H9 (cell line): ENCODE results near the gene MAP3K5. TPM values are rescaled to one million over a fixed set of nuclear protein-coding genes. Genes with fewer than 3 reads are reported as not detected.

Source experiments
- DNase-seq: peaks from one replicate; pipeline ENCODE4 v3.0.0-alpha.2; 2017
- H2AFZ ChIP-seq: one replicate; pipeline ENCODE4 v1.6.1; 2013; ENCODE audit warnings: mild to moderate bottlenecking, low read length, control low read depth, moderate library complexity
- H2AK5ac ChIP-seq: 2 replicates; pipeline ENCODE4 v1.6.1; 2013; ENCODE audit warnings: low read length, control low read depth, mixed read lengths; ENCODE audit not compliant: insufficient read length
- H2BK120ac ChIP-seq: one replicate; pipeline ENCODE4 v1.6.1; 2013; ENCODE audit warnings: low read depth, mild to moderate bottlenecking, low read length, control low read depth, inconsistent platforms; ENCODE audit not compliant: poor library complexity, severe bottlenecking
- H2BK12ac ChIP-seq: 2 replicates; pipeline ENCODE4 v1.6.1; 2013; ENCODE audit warnings: low read length, control low read depth, mixed read lengths, low read depth; ENCODE audit not compliant: insufficient read length
- H2BK15ac ChIP-seq: 2 replicates; pipeline ENCODE4 v1.6.1; 2013; ENCODE audit warnings: low read depth, low read length, control low read depth
- H2BK20ac ChIP-seq: one replicate; pipeline ENCODE4 v1.6.1; 2013; ENCODE audit warnings: low read depth, mild to moderate bottlenecking, low read length, control low read depth, inconsistent platforms; ENCODE audit not compliant: poor library complexity, severe bottlenecking
- H2BK5ac ChIP-seq: 2 replicates; pipeline ENCODE4 v1.6.1; 2013; ENCODE audit warnings: low read length, control low read depth, mixed read lengths; ENCODE audit not compliant: insufficient read length
- H3K14ac ChIP-seq: 2 replicates; pipeline ENCODE4 v1.6.1; 2013; ENCODE audit warnings: low read length, control low read depth; ENCODE audit not compliant: insufficient read depth
- H3K18ac ChIP-seq: 2 replicates; pipeline ENCODE4 v1.6.1; 2013; ENCODE audit warnings: low read depth, mild to moderate bottlenecking, mixed read lengths, low read length, control low read depth; ENCODE audit not compliant: insufficient read length
- H3K23ac ChIP-seq: 2 replicates; pipeline ENCODE4 v1.6.1; 2013; ENCODE audit warnings: low read length, control low read depth, mixed read lengths, low read depth; ENCODE audit not compliant: insufficient read length
- H3K23me2 ChIP-seq: 2 replicates; pipeline ENCODE4 v1.6.1; 2013; ENCODE audit warnings: low read depth, mild to moderate bottlenecking, mixed read lengths, low read length, control low read depth; ENCODE audit not compliant: insufficient read length, poor library complexity, severe bottlenecking
- H3K27ac ChIP-seq: 2 replicates; pipeline ENCODE4 v1.5.1; 2013; ENCODE audit warnings: low read length, control low read depth, mixed read lengths, low read depth; ENCODE audit not compliant: insufficient read length
- H3K27me3 ChIP-seq: 2 replicates; pipeline ENCODE4 v1.6.1; 2013; ENCODE audit warnings: low read length, control low read depth, inconsistent platforms; ENCODE audit not compliant: insufficient read depth
- H3K4ac ChIP-seq: 2 replicates; pipeline ENCODE4 v1.6.1; 2013; ENCODE audit warnings: low read depth, mild to moderate bottlenecking, control low read depth, inconsistent platforms, low read length, moderate library complexity
- H3K4me1 ChIP-seq: 2 replicates; pipeline ENCODE4 v1.6.1; 2013; ENCODE audit warnings: low read length, control low read depth, inconsistent platforms; ENCODE audit not compliant: insufficient read depth
- H3K4me2 ChIP-seq: 2 replicates; pipeline ENCODE4 v1.6.1; 2013; ENCODE audit warnings: low read length, control low read depth, mixed read lengths; ENCODE audit not compliant: insufficient read length, insufficient read depth
- H3K56ac ChIP-seq: 2 replicates; pipeline ENCODE4 v1.6.1; 2013; ENCODE audit warnings: low read depth, mild to moderate bottlenecking, mixed read lengths, low read length, control low read depth; ENCODE audit not compliant: insufficient read length
- H3K79me1 ChIP-seq: 2 replicates; pipeline ENCODE4 v1.6.1; 2013; ENCODE audit warnings: low read depth, mild to moderate bottlenecking, moderate library complexity, low read length, control low read depth, inconsistent platforms; ENCODE audit not compliant: insufficient read depth, poor library complexity, severe bottlenecking
- H3K79me2 ChIP-seq: 2 replicates; pipeline ENCODE4 v1.6.1; 2013; ENCODE audit warnings: low read length, control low read depth, inconsistent platforms; ENCODE audit not compliant: insufficient read depth
- H3K9ac ChIP-seq: 2 replicates; pipeline ENCODE4 v1.6.1; 2013; ENCODE audit warnings: low read length, control low read depth, mixed read lengths; ENCODE audit not compliant: insufficient read length; ENCODE audit errors: extremely low read depth
- H3K9me3 ChIP-seq: one replicate; pipeline ENCODE4 v1.6.1; 2013; ENCODE audit warnings: low read depth, low read length, inconsistent platforms; ENCODE audit not compliant: control insufficient read depth
- H3T11ph ChIP-seq: one replicate; pipeline ENCODE4 v1.6.1; 2013; ENCODE audit warnings: mild to moderate bottlenecking, low read length, control low read depth, inconsistent platforms
- H4K20me1 ChIP-seq: one replicate; pipeline ENCODE4 v1.6.1; 2013; ENCODE audit not compliant: control insufficient read depth, insufficient read length, insufficient read depth
- H4K5ac ChIP-seq: 2 replicates; pipeline ENCODE4 v1.6.1; 2013; ENCODE audit warnings: low read depth, mild to moderate bottlenecking, mixed read lengths, low read length, control low read depth; ENCODE audit not compliant: insufficient read length
- H4K8ac ChIP-seq: replicated peaks from 2 replicates; pipeline ENCODE4 v1.6.1; 2013; ENCODE audit warnings: low read length, control low read depth, mixed read lengths, low read depth; ENCODE audit not compliant: insufficient read length
- H4K91ac ChIP-seq: 2 replicates; pipeline ENCODE4 v1.6.1; 2013; ENCODE audit warnings: low read depth, mild to moderate bottlenecking, moderate library complexity, mixed read lengths, low read length, control low read depth; ENCODE audit not compliant: insufficient read length
- H3K27ac Mint-ChIP-seq, 3 experiments: 2 replicates in 2 of 3; 3 replicates in 1 of 3; pipeline ENCODE4 v1.8.0; 2020 to 2021; ENCODE audit warnings: mixed read lengths in 3 of 3, mild to moderate bottlenecking in 1 of 3, moderate library complexity in 1 of 3
- H3K27me3 Mint-ChIP-seq: 2 replicates; pipeline ENCODE4 v1.8.0; 2021; ENCODE audit warnings: low read depth, mild to moderate bottlenecking, moderate library complexity, mixed read lengths
- H3K36me3 Mint-ChIP-seq, 3 experiments: 2 replicates in 2 of 3; 3 replicates in 1 of 3; pipeline ENCODE4 v1.8.0; 2020 to 2021; ENCODE audit warnings: low read depth in 3 of 3, mixed read lengths in 3 of 3; ENCODE audit not compliant: insufficient read depth in 1 of 3
- H3K4me1 Mint-ChIP-seq, 2 experiments: 2 replicates each; pipeline ENCODE4 v1.8.0; 2020; ENCODE audit warnings: mixed read lengths in 2 of 2
- H3K4me3 Mint-ChIP-seq, 2 experiments: 2 replicates in 1 of 2; 3 replicates in 1 of 2; pipeline ENCODE4 v1.8.0; 2020 to 2021; ENCODE audit warnings: mild to moderate bottlenecking in 2 of 2, mixed read lengths in 2 of 2, moderate library complexity in 1 of 2
- H3K9me3 Mint-ChIP-seq, 2 experiments: 2 replicates in 1 of 2; 3 replicates in 1 of 2; pipeline ENCODE4 v1.8.0; 2020; ENCODE audit warnings: mild to moderate bottlenecking in 2 of 2, mixed read lengths in 2 of 2, moderate library complexity in 1 of 2
- CTCF ChIP-seq: fragments of 200-600 bp; sonication (generic); conservative IDR thresholded peaks from 3 replicates; pipeline ENCODE4 v1.8.0; 2021; ENCODE audit warnings: antibody characterized with exemption, mild to moderate bottlenecking
- WGBS: extraction: QIAGEN DNeasy Blood & Tissue Kit; methylation state at CpG from one replicate; pipeline ENCODE4 v1.1.7; 2013; ENCODE audit warnings: missing lambda C conversion rate, low lambda C conversion rate, mixed read lengths; ENCODE audit not compliant: insufficient read length; ENCODE audit errors: extremely low coverage; 5-methylcytosine and 5-hydroxymethylcytosine counted together
- total RNA-seq: library from RNA; stranded (reverse); gene quantifications from 2 replicates; pipeline ENCODE4 v1.2.1, GENCODE V29; 2021

MAP3K5 gene
- total RNA-seq, 1 experiment from 2014 or later = 1.6 TPM

- H3K9me3 ChIP-seq = no peaks in the 10 kb centered on the region
- Mint-ChIP-seq H3K9me3 (no peaks in the 10 kb centered on the region), H3K36me3 (no peaks in the 10 kb centered on the region), H3K27ac (no peak overlapping the region), H3K4me1 (no peaks in the 10 kb centered on the region), H3K27me3 (no peaks in the 10 kb centered on the region; the same call in 1 of the 2 replicates), H3K4me3 (no peak overlapping the region)
- no peak overlapping the region for H2BK15ac ChIP-seq
- no peak overlapping the region for H3K4ac ChIP-seq
- H3K23ac ChIP-seq = no peak overlapping the region
- H2BK5ac ChIP-seq = no peak overlapping the region
- no peaks in the 10 kb centered on the region for H3K79me1 ChIP-seq
- H3K56ac ChIP-seq = no peak overlapping the region
- H4K91ac ChIP-seq = no peak overlapping the region
- DNase-seq = no peak
- H3K27ac ChIP-seq = no peak overlapping the region
- H2AK5ac ChIP-seq = no peak overlapping the region
- no peak overlapping the region for H2AFZ ChIP-seq
- no peak overlapping the region for H3K18ac ChIP-seq
- no peak overlapping the region for H3K14ac ChIP-seq
- H3K4me2 ChIP-seq = no peak overlapping the region
- H2BK12ac ChIP-seq = no peak overlapping the region
- no peaks in the 10 kb centered on the region for H3K27me3 ChIP-seq
- no peak for TF ChIP-seq CTCF
- H3K9ac ChIP-seq = no peak overlapping the region
- no peaks in the 10 kb centered on the region for H3K4me1 ChIP-seq
- H3K23me2 ChIP-seq = no peaks in the 10 kb centered on the region
- no peaks in the 10 kb centered on the region for H4K20me1 ChIP-seq
- H2BK120ac ChIP-seq = no peak overlapping the region
- H3T11ph ChIP-seq = no peak overlapping the region
- H4K8ac ChIP-seq = no peak overlapping the region
- no peak overlapping the region for H2BK20ac ChIP-seq
- no peaks in the 10 kb centered on the region for H3K79me2 ChIP-seq
- H4K5ac ChIP-seq = no peak overlapping the region
- whole genome bisulfite sequencing = no CpG with 5 or more reads among the region's 7 CpGs
Observed at GRCh38 chr6:136696783-136697364, 95.4 kb downstream of the MAP3K5 start.
